HepG2 (cell line): Measurements from ENCODE around the gene PCP4. TPM values are rescaled to one million over a fixed set of nuclear protein-coding genes. Genes with fewer than 3 reads are reported as not detected.

ENCODE experiments used
- CHD2 ChIP-seq: IDR thresholded peaks from 2 replicates; pipeline ENCODE4 v1.6.1; 2011; ENCODE audit warnings: low read depth, low read length, improper control_type of control experiment
- CHD4 ChIP-seq: fragments of 200-600 bp; sonication (generic); IDR thresholded peaks from 2 replicates; pipeline ENCODE4 v1.7.0; 2017; ENCODE audit warnings: mild to moderate bottlenecking, low read length, borderline replicate concordance
- FOSL1 ChIP-seq: sonication (generic); formaldehyde crosslinking; IDR thresholded peaks from 2 replicates; pipeline ENCODE4 v1.9.0; 2021; ENCODE audit warnings: missing genetic modification reagents, borderline replicate concordance
- HIVEP1 ChIP-seq: sonication (generic); formaldehyde crosslinking; IDR thresholded peaks from 2 replicates; pipeline ENCODE4 v1.4.0; 2020; ENCODE audit warnings: mild to moderate bottlenecking, missing genetic modification reagents
- SOX13 ChIP-seq, 3 experiments: fragments of 450-650 bp in 1 of 3; sonication (generic) in 1 of 3; formaldehyde crosslinking in 1 of 3; IDR thresholded peaks in 2 of 3; conservative IDR thresholded peaks in 1 of 3; 2 replicates each; pipeline versions ENCODE4 v1.5.0 to v1.6.1; 2016 to 2020; ENCODE audit warnings: antibody characterized with exemption in 1 of 3, mild to moderate bottlenecking in 1 of 3, missing compliant biosample characterization in 1 of 3, missing genetic modification reagents in 1 of 3, moderate library complexity in 1 of 3
- U2AF1 ChIP-seq: fragments of 200-400 bp; formaldehyde crosslinking; optimal IDR thresholded peaks from 2 replicates; pipeline ENCODE3; 2017; ENCODE audit warnings: mild to moderate bottlenecking, low read depth, low read length
- ZNF407 ChIP-seq: sonication (generic); formaldehyde crosslinking; IDR thresholded peaks from one replicate; pipeline ENCODE4 v1.5.1; 2020; ENCODE audit warnings: mild to moderate bottlenecking, missing genetic modification reagents; ENCODE audit errors: not compliant biosample characterization
- ZNF672 ChIP-seq: sonication (generic); formaldehyde crosslinking; IDR thresholded peaks from 2 replicates; pipeline ENCODE4 v1.8.1; 2022; ENCODE audit warnings: missing genetic modification reagents
- ZNF720 ChIP-seq: sonication (generic); formaldehyde crosslinking; IDR thresholded peaks from 2 replicates; pipeline ENCODE4 v1.4.0; 2020; ENCODE audit warnings: missing genetic modification reagents
- polyA plus RNA-seq, 8 experiments: library from polyadenylated mRNA; depleted of rRNA in 3 of 8; stranded (reverse) in 7 of 8; unstranded in 1 of 8; fragments of >200 nt; fragmentation: Illumina TruSeq in 4 of 8; extraction: Trizol in 4 of 8; gene quantifications; 2 replicates each; pipeline versions ENCODE4 v1.2.1 to v1.2.3, GENCODE V29; 2011 to 2016; ENCODE audit warnings: low read depth in 4 of 8, missing spikeins in 1 of 8, mixed read lengths in 1 of 8; ENCODE audit not compliant: insufficient read depth in 1 of 8
- total RNA-seq, 5 experiments: library from RNA; depleted of rRNA; stranded (reverse); fragments of >200 nt; fragmentation: Illumina TruSeq; extraction: Trizol; gene quantifications; 2 replicates each; pipeline ENCODE4 v1.2.3, GENCODE V29; 2016; ENCODE audit warnings: low read depth in 1 of 5

PCP4 gene
- total and polyA plus RNA-seq, 2 of the 13 experiments (the other 11 are each of a cell fraction or from before 2014, with no cell fraction given), result not detected

DNA sequence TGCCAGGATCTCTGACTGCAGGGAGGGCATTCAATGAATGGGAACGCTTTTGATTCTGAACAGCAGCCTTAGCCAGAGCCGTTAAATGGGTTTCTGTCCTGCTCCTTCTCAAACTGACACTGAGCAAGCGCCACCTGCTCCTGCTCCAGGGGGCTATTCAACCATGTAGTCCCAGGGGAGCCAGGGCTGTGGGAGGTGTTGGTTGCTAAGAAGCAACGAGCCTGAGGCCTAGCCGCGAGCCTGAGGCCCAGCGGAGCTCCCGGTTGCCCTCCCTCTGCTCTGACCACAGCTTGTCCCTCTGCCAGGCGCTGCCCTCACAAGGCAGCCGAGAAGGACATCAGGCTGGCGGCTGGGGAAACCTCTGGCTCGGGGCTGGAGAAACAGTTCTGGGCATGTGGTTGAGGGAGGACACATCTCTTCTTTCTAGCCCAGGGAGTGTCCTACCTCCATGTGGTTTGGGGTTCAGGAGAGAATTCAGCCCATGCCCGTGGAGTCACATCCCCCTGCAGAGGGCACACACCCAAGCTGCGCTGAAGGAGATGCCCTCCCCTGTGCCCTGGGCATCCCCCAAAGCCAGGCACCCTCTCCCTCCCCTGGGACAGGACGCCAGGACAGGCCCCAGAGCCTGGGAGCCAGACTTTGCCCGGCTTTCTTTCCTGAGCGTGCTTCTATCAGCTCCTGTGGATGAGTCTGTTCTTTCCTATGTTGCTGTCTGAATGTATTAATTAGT lies 18.0 kb downstream of the PCP4 start (continued):
- TF ChIP-seq ZNF407, result no peak
- TF ChIP-seq SOX13 (IDR thresholded peaks at IDR 0.05), result no peak
- no peak for TF ChIP-seq SOX13 (CRISPR knock-in tag; conservative IDR thresholded peaks at IDR 0.05 in 1 of 2, IDR thresholded peaks at IDR 0.05 in 1 of 2)
- TF ChIP-seq U2AF1, result no peak
- TF ChIP-seq CHD4, result no peak
- no peak for TF ChIP-seq CHD2
- TF ChIP-seq HIVEP1 (CRISPR knock-in tag), result no peak
- TF ChIP-seq ZNF720 (CRISPR knock-in tag), result no peak
- no peak for TF ChIP-seq ZNF672
- TF ChIP-seq FOSL1 (CRISPR knock-in tag), result no peak
